ENCODE measurements around the gene GLYAT. TPM values are rescaled to one million over a fixed set of nuclear protein-coding genes. Genes with fewer than 3 reads are reported as not detected.

The GLYAT gene, protein sequence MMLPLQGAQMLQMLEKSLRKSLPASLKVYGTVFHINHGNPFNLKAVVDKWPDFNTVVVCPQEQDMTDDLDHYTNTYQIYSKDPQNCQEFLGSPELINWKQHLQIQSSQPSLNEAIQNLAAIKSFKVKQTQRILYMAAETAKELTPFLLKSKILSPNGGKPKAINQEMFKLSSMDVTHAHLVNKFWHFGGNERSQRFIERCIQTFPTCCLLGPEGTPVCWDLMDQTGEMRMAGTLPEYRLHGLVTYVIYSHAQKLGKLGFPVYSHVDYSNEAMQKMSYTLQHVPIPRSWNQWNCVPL
- total RNA-seq = 0.22 TPM
- long read RNA-seq = 0 reads

DNA sequence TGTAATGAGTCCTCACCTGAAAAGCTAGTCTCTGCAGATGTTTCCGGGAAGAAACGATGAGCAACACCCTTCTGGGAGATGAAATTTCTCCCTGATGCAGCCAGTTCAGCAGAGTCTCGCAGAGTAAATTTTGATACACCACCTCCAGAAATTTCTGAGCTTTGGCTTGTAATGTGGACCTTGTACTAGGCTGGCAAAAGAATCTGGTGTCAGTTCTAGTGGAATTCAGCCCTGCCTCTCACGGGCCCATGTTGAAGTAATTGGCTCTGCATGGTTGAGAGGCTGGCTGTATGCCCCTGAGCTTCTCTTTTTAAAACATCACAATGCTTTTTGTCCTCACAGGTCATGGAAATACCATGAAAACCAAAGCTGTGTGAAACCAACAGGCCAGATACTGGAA lies at the start of gene GLYAT:
Gene GLYAT, minus strand, starts transcription at position 125 of the 400 bp plus-strand sequence. CDS start 7,447 bp downstream, outside the sequence.
- DNase-seq (ENCODE audit: low spot score) = no peak
- intact Hi-C loops (cut with DNase I) = no loop called here

DNA sequence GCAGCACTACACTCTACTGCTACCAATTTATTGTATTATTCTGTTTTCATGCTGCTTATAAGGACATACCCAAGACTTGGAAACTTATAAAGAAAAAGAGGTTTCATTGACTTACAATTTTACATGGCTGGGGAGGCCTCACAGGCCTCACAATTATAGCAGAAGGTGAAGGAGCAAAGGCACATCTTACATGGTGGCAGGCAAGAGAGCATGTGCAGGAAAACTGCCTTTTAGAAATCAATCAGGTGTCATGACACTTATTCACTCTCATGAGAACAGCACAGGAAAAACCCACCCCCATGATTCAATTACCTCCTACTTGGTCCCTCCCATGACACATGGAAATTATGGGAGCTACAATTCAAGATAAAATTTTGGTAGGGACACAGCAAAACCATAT lies 49.6 kb upstream of the GLYAT start:
- intact Hi-C loops (cut with DNase I) = no loop called here
- DNase-seq (ENCODE audit: low spot score) = no peak

DNA sequence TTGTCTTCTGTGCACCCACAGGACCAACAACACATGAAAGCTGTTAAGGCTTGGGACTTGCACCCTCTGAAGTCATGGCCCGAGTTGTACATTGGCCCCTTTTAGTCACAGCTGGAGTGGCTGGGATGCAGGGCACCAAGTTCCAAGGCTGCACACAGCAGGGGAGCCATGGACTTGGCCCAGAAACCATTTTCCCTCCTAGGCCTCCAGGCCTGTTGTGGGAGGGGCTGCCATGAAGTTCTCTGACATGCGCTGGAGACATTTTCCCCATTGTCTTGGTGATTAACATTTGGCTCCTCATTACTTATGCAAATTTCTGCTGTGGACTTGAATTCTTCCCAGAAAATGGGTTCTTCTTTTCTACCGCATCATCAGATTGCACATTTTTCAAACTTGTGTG lies 48.8 kb upstream of the GLYAT start:
- no peak for DNase-seq (ENCODE audit: low spot score)
- intact Hi-C loops (cut with DNase I) = no loop called here

GRCh38 chr11:58776891-58777710 lies 45.4 kb upstream of the GLYAT start:
- intact Hi-C loops (cut with DNase I) = no loop called here
- no peak for DNase-seq (ENCODE audit: low spot score)

GRCh38 chr11:58775066-58775708 lies 43.4 kb upstream of the GLYAT start:
- intact Hi-C loops (cut with DNase I) = no loop called here
- DNase-seq (ENCODE audit: low spot score) = no peak

GRCh38 chr11:58774164-58774593 lies 42.4 kb upstream of the GLYAT start:
- DNase-seq (ENCODE audit: low spot score) = no peak
- intact Hi-C loops (cut with DNase I) = no loop called here

GRCh38 chr11:58773337-58773736 lies 41.6 kb upstream of the GLYAT start:
- DNase-seq (ENCODE audit: low spot score) = no peak
- intact Hi-C loops (cut with DNase I) = no loop called here

GRCh38 chr11:58772329-58773285 lies 40.9 kb upstream of the GLYAT start:
- no peak for DNase-seq (ENCODE audit: low spot score)
- intact Hi-C loops (cut with DNase I) = no loop called here

DNA sequence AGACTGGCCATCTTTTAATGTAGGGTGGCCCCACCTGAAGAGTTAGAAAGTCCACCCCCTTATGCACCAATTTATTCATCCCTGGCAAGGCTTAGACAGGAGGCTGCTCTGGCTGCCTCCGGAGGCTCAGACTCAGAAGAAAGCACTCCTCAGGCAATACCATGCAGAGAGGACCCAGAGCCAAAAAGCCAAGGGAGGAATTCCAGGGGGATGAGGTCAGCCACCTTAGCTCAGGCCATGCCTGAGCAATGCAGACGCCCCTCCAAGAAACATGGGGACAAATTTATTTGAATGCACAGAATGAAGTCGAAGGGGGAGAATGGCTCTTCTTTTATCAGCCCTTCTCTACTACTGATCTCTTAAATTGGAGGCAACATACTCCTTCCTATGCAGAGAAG lies 39.7 kb upstream of the GLYAT start:
- no peak for DNase-seq (ENCODE audit: low spot score)
- intact Hi-C loops (cut with DNase I) = no loop called here

DNA sequence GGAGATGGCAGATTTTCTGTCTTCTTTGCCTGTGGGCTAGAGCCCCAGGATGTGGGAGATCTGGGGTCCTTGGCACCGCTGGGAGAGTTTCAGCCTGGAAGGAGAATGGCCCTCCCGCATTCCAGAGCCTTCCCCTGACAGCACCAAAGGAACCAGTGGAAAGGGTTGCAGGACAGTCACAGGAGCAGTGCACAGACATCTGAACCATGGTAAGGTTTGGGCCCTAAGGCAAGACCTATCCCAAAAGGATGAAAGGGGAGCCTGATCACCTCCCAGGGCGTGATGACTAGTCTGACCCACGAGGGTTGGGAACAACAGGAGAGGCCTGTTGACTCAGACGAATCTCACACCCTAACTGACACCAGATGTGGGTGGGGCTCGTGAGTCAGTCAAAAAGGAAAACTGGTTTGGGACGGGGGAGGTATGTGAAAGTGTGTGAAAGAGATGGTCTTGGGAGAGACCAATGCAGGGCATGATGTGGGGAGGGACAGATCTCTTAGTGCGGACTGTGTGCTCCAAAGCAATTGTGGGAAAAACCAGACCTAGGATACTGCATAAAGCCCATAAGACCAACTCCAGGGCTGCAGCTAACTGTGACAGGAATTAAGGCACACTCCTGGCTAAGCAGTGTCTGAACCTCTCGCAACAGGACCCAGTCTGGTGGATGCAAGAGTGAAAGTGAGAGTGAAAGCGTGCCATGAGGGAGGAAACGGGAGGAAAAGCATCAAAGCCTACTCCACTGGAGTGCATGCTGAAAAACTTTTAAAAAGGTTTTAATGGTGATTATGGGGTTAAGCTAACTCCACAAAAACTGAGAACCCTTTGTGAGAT lies 39.1 kb upstream of the GLYAT start:
- intact Hi-C loops (cut with DNase I) = no loop called here
- no peak for DNase-seq (ENCODE audit: low spot score)

DNA sequence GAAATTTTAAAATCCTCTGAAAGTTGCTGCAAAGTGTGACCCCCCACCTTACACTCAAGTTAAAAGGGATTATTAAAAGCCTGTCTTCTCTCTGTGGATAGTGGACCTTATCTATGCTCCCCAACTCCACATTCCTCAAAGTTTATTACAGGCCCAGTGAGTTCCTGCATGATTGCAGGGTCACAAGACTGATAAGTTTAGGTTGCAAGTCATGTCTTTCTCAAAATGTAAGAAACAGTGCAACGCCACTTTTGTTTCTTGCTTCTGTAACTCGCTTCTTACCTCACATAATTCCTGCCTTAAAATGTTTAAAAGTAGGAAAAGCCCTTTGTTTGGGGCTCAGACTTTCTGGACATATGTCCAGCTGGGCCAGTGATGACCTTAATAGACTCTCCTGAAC lies 38.4 kb upstream of the GLYAT start:
- DNase-seq (ENCODE audit: low spot score) = no peak
- intact Hi-C loops (cut with DNase I) = no loop called here

DNA sequence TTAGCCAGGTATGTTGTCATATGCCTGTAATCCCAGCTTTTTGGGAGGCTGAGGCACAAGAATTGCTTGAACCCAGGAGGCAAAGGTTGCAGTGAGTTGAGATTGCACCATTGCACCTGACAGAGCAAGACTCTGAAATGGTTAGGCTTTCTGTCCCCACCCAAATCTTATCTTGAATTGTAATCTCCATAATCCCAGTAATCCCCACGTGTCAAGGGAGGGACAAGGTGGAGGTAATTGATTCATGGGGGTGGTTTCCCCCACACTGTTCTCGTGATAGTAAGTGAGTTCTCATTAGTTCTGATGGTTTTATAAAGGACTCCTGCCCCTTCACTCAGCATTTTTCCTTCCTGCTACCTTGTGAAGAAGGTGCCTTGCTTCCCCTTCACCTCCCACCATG lies 37.6 kb upstream of the GLYAT start:
- intact Hi-C loops (cut with DNase I) = no loop called here
- DNase-seq (ENCODE audit: low spot score) = no peak

DNA sequence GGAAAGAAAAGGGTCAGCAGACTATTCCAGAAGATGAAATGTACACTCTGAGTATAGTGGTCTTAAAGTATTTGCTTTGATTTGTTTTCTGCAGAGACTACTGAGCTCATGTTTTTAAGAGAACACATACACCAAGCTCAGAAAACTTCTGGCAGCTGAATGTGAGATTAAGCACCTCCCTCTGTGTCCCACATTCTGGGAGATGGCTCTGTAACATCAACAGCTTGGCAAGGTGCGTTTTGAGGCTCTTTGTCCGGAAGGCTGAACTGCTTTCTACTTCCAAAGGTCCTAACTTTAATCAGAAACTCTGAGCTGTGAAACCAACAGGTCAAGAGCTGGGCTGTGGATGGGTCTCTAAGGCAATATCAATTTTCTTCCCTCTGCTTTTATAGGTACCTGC lies 36.4 kb upstream of the GLYAT start:
- intact Hi-C loops (cut with DNase I) = no loop called here
- DNase-seq (ENCODE audit: low spot score) = no peak

DNA sequence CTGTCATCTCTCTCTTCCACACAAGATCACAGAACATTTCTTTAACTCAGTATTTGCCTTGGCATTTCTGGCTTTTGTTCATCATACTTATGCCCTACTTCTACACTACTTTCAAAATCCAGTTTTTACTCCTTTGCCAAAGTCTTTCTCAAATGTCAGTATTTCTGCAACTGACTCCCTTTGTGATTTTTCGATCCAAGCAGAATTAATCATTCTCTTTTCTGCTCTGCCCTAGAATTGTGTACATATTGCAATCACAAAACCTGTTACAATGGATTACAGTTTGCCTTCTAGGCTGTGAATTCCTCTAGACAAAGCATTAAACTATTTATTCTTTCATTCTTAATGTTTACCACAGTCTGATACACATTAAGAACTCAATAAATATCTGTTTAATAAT lies 33.3 kb upstream of the GLYAT start:
- no peak for DNase-seq (ENCODE audit: low spot score)
- intact Hi-C loops (cut with DNase I) = no loop called here

DNA sequence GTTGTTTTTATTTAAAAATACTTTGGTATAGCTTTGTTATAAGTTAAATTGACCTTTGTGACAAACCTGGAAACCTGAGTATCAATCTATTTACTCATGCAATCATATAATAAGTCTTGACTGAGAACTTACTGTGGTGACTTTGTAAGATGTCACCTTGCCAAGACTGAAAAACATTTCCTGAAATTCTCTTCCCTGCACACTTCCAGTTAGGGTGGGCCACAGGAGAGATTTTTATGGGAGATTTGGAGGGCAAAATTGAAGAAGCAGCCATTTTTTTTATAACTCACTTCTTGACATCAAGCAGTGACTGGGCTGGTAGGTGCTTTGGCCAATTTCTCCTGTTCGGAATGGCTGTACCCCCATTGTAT lies 31.4 kb upstream of the GLYAT start:
- DNase-seq (ENCODE audit: low spot score) = no peak
- intact Hi-C loops (cut with DNase I) = no loop called here

DNA sequence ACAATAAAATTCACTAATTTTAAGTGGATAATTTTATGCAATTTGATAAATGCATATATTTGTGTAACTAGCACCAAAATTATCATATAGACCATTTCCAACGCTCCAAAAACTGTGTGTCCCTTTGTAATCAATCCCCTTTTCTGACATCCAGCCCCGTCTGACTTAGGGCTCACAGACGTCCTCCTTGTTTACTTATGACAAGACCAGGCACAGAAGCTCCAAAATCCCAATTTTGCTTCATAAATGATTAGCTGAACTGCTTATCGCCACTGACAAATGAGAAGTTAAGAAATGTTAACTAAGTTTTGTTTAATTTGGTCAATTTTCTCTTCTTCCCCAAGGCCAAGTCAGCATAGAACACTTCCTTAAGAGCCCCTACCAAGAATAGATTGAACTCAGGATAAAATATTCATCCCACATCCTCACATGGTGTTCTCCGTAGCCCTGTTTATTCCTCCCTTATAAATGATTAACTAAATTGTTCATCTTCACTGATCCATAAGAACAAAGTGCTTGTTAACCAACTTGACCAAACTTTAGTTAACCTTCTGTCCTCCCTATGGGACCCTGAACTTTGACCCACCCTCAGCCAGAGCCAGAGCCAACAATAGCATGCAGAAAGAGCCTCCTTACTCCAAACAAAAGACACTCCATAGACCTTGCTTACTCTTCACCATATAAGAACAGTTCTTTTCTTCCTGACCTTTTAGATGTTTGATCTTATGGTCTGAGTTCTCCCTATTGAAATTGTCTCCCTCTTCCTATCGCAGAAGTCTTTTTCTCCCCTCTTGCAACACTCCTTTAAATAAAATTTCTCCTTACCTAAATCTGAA lies 30.8 kb upstream of the GLYAT start:
- no peak for DNase-seq (ENCODE audit: low spot score)
- intact Hi-C loops (cut with DNase I) = no loop called here

DNA sequence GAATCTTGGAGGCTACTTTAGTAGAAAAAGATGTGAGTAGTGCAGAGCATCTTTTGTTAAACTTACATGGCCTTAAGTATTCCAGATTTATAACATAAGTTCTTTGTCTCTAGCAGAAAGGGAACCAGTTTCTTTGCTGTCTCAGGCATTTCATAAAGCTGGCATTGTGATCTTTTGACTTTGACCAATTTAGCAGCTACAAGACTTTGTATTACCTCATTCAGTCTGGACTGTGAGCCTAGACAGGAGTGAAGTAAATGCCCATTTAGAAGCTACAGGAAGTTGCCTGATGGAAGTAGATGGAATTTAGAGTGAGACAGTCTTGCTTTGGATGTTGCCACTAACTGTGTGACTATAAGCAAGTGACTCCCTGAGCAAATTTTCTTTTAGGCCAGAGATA lies 25.7 kb upstream of the GLYAT start:
- no peak for DNase-seq (ENCODE audit: low spot score)
- intact Hi-C loops (cut with DNase I) = no loop called here
